ENCODE results near the gene PXYLP1. TPM values are rescaled to one million over a fixed set of nuclear protein-coding genes. Genes with fewer than 3 reads are reported as not detected.

The PXYLP1 gene
- total and polyA plus RNA-seq, 2 donors (not counting 1 experiment from before 2014, with no cell fraction given) = 1.4 to 4.5 TPM

GRCh38 chr3:141303481-141304223 is 72.0 kb downstream of the PXYLP1 start:
- TF ChIP-seq CTCF (IDR thresholded peaks at IDR 0.05) (peak; percentile 84), EZH2 (IDR thresholded peaks at IDR 0.05; ENCODE audit: borderline replicate concordance, insufficient read depth, low read depth, low read length, poor library complexity, severe bottlenecking) (no peak)
- no peak overlapping the region for H3K4me3 Mint-ChIP-seq
- WGBS (ENCODE audit: insufficient coverage) = 85% methylated on average over 12 of the region's 13 CpGs
- H3K4me1 Mint-ChIP-seq = no peaks in the 10 kb centered on the region
- no peaks in the 10 kb centered on the region for H4K20me1 ChIP-seq (ENCODE audit: control insufficient read depth, insufficient read depth, low read length, poor library complexity, severe bottlenecking)
- intact Hi-C loops (cut with micrococcal nuclease) = loop anchor here (1.0 to 2.0 kb wide), 3 partner anchors 72 to 257 kb away; partner anchors contain the start of gene PXYLP1
- no peak overlapping the region for H2AFZ ChIP-seq (ENCODE audit: insufficient read depth, low read depth, low read length, poor library complexity, severe bottlenecking)
- H3K79me2 ChIP-seq (ENCODE audit: control insufficient read depth, insufficient read depth, low read length) = no peaks in the 10 kb centered on the region
- CTCF ChIA-PET = interaction anchor here (0.5 to 19.3 kb wide), 18 partner anchors 8 to 369 kb away, joined by 3 to 404 read pairs (median 5); partner anchors contain the start of gene PXYLP1
- peaks cover 0 to 5% of the 10 kb centered on the region in 2 donors for H3K4me1 ChIP-seq (ENCODE audit: control insufficient read depth in 2 of 2, insufficient read depth in 2 of 2, low read length in 2 of 2)
- no peaks in the 10 kb centered on the region for H3K9me3 Mint-ChIP-seq (ENCODE audit: insufficient read depth)
- peak overlapping the region; percentile 1 for H3K4me2 ChIP-seq (replicated peaks; ENCODE audit: low read depth, low read length, poor library complexity, severe bottlenecking)
- H3K4me3 ChIP-seq (ENCODE audit: control extremely low read depth in 1 of 5, extremely low read depth in 1 of 5, insufficient read depth in 1 of 5, low read depth in 2 of 5, low read length in 4 of 5) = no peak overlapping the region
- DNase-seq (peak; percentile 83), ATAC-seq (ENCODE audit: low read depth) (peak; percentile 78)
- H3K27ac ChIP-seq (ENCODE audit: low read length in 2 of 2) = no peak overlapping the region
- H3K27me3 Mint-ChIP-seq = no peaks in the 10 kb centered on the region
- no peaks in the 10 kb centered on the region for H3K9me3 ChIP-seq (ENCODE audit: control extremely low read depth in 1 of 3, control insufficient read depth in 2 of 3, insufficient read depth in 1 of 3, low read length in 2 of 3)
- no peak overlapping the region for H3K9ac ChIP-seq (ENCODE audit: low read length)
- POLR2A ChIA-PET = interaction anchor here (0.5 to 1.0 kb wide), 2 partner anchors 8 to 428 kb away, joined by 3 to 8 read pairs; no protein-coding TSS in a partner anchor
- H3K27me3 ChIP-seq (replicated peaks in 1 of 4; ENCODE audit: control extremely low read depth in 1 of 4, control insufficient read depth in 3 of 4, insufficient read depth in 4 of 4, low read length in 3 of 4) = no peaks in the 10 kb centered on the region
- H3K36me3 ChIP-seq (replicated peaks in 1 of 2; ENCODE audit: control extremely low read depth in 1 of 2, control insufficient read depth in 1 of 2, extremely low read depth in 1 of 2, insufficient read depth in 2 of 2, low read length in 1 of 2) = no peaks in the 10 kb centered on the region
- no peak overlapping the region for H3K27ac Mint-ChIP-seq

GRCh38 chr3:141305436-141305835 is 73.8 kb downstream of the PXYLP1 start:
- peaks cover under 1 to 5% of the 10 kb centered on the region in 2 donors for H3K4me1 ChIP-seq (ENCODE audit: control insufficient read depth in 2 of 2, insufficient read depth in 2 of 2, low read length in 2 of 2)

More at GRCh38 chr3:141305436-141305835, 73.8 kb downstream of the PXYLP1 start:
- Histone ChIP-seq H3K4me3 (ENCODE audit: control extremely low read depth in 1 of 5, extremely low read depth in 1 of 5, insufficient read depth in 1 of 5, low read depth in 2 of 5, low read length in 4 of 5) (no peak overlapping the region), H4K20me1 (ENCODE audit: control insufficient read depth, insufficient read depth, low read length, poor library complexity, severe bottlenecking) (no peaks in the 10 kb centered on the region), H3K36me3 (replicated peaks in 1 of 2; ENCODE audit: control extremely low read depth in 1 of 2, control insufficient read depth in 1 of 2, extremely low read depth in 1 of 2, insufficient read depth in 2 of 2, low read length in 1 of 2) (no peaks in the 10 kb centered on the region), H3K27me3 (replicated peaks in 1 of 4; ENCODE audit: control extremely low read depth in 1 of 4, control insufficient read depth in 3 of 4, insufficient read depth in 4 of 4, low read length in 3 of 4) (no peaks in the 10 kb centered on the region), H3K9ac (ENCODE audit: low read length) (no peak overlapping the region), H3K9me3 (ENCODE audit: control extremely low read depth in 1 of 3, control insufficient read depth in 2 of 3, insufficient read depth in 1 of 3, low read length in 2 of 3) (no peaks in the 10 kb centered on the region), H3K79me2 (ENCODE audit: control insufficient read depth, insufficient read depth, low read length) (peaks cover under 1% of the 10 kb centered on the region), H3K27ac (ENCODE audit: low read length in 2 of 2) (no peak overlapping the region), H3K4me2 (replicated peaks; ENCODE audit: low read depth, low read length, poor library complexity, severe bottlenecking) (no peak overlapping the region), H2AFZ (ENCODE audit: insufficient read depth, low read depth, low read length, poor library complexity, severe bottlenecking) (no peak overlapping the region)
- Mint-ChIP-seq H3K4me3 (no peak overlapping the region), H3K4me1 (peaks cover under 1% of the 10 kb centered on the region), H3K27ac (no peak overlapping the region), H3K27me3 (no peaks in the 10 kb centered on the region), H3K9me3 (ENCODE audit: insufficient read depth) (no peaks in the 10 kb centered on the region)
- ATAC-seq (ENCODE audit: low read depth) = no peak
- CTCF ChIA-PET = interaction anchor here (0.7 to 19.3 kb wide), 16 partner anchors 11 to 361 kb away, joined by 3 to 404 read pairs (median 6); no protein-coding TSS in a partner anchor
- no peak for TF ChIP-seq EZH2 (IDR thresholded peaks at IDR 0.05; ENCODE audit: borderline replicate concordance, insufficient read depth, low read depth, low read length, poor library complexity, severe bottlenecking)
- TF ChIP-seq CTCF (IDR thresholded peaks at IDR 0.05) = no peak
- no peak for DNase-seq
- intact Hi-C loops (cut with micrococcal nuclease) = no loop called here
- POLR2A ChIA-PET = interaction anchor here (1.1 kb wide), 1 partner anchor 74 kb away, joined by 3 read pairs; the partner anchor contains the start of gene PXYLP1

All from B cell (primary cell).